ENCODE results near the gene MVD.
A peak's percentile ranks its signal among the peaks of the same experiment; 100 is the strongest.
"Not testable (repeated sequence)": the region's sequence is repeated elsewhere in the genome, so short reads cannot be mapped to it uniquely, and the experiment has no call there.

MVD gene

DNA sequence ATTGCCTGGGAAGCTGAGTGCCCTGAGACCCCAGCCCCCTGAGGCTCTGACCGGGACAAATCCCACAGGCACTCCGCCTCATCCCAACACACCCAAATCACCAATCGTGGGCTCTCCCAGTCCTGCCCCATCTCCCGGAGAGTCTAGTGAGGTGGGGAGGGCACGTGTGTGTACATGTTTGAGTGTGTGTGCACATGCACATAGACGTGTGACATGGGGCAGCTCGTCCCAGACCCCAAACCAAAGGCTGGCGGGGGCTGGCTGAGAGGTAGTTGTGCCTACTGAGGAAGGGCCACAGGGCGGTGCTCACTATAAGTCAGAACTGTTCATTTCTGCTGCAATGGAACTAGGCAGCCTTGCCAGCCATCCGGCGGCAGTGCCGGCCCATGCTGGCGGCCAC lies 14.8 kb upstream of the MVD start:
- TF ChIP-seq, protein P1, sequence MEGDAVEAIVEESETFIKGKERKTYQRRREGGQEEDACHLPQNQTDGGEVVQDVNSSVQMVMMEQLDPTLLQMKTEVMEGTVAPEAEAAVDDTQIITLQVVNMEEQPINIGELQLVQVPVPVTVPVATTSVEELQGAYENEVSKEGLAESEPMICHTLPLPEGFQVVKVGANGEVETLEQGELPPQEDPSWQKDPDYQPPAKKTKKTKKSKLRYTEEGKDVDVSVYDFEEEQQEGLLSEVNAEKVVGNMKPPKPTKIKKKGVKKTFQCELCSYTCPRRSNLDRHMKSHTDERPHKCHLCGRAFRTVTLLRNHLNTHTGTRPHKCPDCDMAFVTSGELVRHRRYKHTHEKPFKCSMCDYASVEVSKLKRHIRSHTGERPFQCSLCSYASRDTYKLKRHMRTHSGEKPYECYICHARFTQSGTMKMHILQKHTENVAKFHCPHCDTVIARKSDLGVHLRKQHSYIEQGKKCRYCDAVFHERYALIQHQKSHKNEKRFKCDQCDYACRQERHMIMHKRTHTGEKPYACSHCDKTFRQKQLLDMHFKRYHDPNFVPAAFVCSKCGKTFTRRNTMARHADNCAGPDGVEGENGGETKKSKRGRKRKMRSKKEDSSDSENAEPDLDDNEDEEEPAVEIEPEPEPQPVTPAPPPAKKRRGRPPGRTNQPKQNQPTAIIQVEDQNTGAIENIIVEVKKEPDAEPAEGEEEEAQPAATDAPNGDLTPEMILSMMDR (IDR thresholded peaks at IDR 0.05; ENCODE audit: extremely low read depth, missing control alignments): no peak
- no peak for DNase-seq (ENCODE audit: low spot score)

- no peak for DNase-seq (ENCODE audit: low spot score)
- TF ChIP-seq, protein P1 (IDR thresholded peaks at IDR 0.05; ENCODE audit: extremely low read depth, missing control alignments): no peak
Observed at GRCh38 chr16:88676502-88677242, 13.8 kb upstream of the MVD start.

- TF ChIP-seq, protein P1 (IDR thresholded peaks at IDR 0.05; ENCODE audit: extremely low read depth, missing control alignments): no peak
- peak; percentile 64 for DNase-seq (ENCODE audit: low spot score)
Observed at GRCh38 chr16:88673716-88674379, 11.0 kb upstream of the MVD start.

- no peak for DNase-seq (ENCODE audit: low spot score)
- TF ChIP-seq, protein P1 (IDR thresholded peaks at IDR 0.05; ENCODE audit: extremely low read depth, missing control alignments): no peak
Observed at GRCh38 chr16:88672776-88673175, 9.9 kb upstream of the MVD start.

DNA sequence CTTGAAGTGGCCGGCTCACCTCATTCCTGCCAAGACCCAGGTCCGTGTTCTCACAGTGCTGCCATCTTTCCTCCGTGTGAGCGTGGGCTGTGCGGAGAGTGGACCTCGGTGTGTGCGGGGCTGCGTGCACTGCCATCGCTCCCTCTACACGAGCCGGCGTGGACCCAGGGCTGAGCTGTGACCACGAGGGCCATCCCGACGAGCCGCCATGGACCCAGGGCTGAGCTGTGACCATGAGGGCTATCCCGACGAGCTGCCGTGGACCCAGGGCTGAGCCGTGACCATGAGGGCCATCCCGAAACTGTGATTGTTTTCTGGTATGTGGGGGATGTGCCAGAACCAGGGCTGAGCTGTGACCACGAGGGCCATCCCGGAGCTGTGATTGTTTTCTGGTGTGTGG lies 8.9 kb upstream of the MVD start:
- TF ChIP-seq, protein P1 (IDR thresholded peaks at IDR 0.05; ENCODE audit: extremely low read depth, missing control alignments): no peak
- no peak for DNase-seq (ENCODE audit: low spot score)

DNA sequence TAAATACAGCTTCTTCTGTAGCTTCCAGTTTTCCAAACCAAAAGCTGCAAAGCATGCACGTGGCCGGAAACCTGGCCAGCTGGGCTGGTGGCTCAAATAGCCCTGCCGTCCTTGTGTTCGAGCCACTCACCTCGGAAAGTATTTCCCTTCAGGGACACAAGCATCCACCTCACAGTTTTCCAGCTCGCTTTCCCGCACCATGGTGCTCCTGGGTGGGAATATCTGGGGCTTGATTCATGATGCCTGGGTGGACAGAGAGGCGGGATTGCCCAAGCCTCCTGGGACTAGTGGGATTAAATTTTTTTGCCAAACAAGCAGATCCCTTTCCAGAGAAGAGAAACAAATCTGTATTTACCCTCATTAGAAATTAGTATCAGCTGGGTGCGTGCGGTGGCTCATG lies 7.1 kb upstream of the MVD start:
- DNase-seq (ENCODE audit: low spot score): no peak
- TF ChIP-seq, protein P1 (IDR thresholded peaks at IDR 0.05; ENCODE audit: extremely low read depth, missing control alignments): no peak

DNA sequence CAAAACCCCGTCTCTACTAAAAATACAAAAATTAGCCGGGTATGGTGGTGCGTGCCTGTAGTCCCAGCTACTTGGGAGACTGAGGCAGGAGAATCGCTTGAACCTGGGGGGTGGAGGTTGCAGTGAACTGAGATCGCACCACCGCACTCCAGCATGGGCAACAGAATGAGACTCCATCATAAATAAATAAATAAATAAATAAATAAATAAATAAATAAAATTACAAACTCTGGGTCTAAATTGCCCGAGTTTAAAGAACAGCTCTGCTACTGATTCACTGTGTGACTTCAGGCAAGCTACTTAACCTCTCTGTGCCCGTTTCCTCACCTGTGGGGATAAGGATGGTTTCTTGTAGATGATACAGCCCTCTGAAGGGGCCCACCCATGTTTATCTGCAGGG lies 6.6 kb upstream of the MVD start:
- not testable (repeated sequence) for DNase-seq (ENCODE audit: low spot score)

GRCh38 chr16:88667461-88667860 lies 4.6 kb upstream of the MVD start:
- TF ChIP-seq, protein P1 (IDR thresholded peaks at IDR 0.05; ENCODE audit: extremely low read depth, missing control alignments): no peak
- DNase-seq (ENCODE audit: low spot score): no peak
